T1000 (cell line): ENCODE results near the gene FNDC3B.

Source experiments
- DNase-seq: peaks from one replicate; lab custom pipeline; 2025; ENCODE audit warnings: mixed read lengths; lab: John Stamatoyannopoulos, UW

The FNDC3B gene

GRCh38 chr3:172369590-172370259 lies 330.3 kb downstream of the FNDC3B start:
- DNase-seq: no peak

DNA sequence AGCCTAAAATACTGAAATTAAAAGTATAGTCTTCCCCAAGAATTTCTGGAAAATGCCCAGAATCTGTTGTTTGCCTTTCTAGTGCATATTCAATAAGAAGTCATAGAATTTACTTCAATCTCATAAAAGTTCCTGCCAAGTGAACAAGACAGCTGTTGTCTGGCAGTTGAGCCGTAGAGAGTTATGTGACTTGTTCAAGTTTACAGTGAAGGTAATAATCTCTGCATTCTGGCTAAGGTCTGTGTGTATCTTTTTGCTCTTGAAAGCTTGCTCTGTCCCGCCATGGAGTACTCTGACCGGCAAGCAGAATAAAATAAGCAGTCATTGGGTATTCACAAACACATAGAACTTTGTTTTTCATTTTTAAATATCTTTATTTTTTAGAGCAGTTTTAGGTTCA lies 331.0 kb downstream of the FNDC3B start:
- DNase-seq: no peak

DNA sequence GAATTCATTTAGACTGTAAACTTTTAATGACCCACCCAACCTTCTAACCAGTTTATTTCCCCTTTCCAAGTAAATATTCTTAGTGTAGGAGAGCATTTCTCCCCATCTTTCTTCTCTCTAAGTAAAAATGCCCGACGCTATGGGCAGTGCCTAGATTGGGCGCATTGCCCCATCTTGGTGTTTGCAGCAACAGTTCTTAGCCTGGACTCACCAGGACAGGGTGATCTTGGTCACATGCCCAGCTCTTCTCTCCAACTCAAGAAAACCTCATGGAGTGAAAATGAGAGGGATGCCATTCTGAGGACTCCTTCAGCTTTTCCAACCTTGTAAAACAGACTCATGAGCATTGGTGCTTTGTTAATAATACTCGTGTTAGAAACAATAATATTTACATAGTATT lies 332.2 kb downstream of the FNDC3B start:
- no peak for DNase-seq

- DNase-seq: no peak
Observed at GRCh38 chr3:172372895-172373294, 333.5 kb downstream of the FNDC3B start.

DNA sequence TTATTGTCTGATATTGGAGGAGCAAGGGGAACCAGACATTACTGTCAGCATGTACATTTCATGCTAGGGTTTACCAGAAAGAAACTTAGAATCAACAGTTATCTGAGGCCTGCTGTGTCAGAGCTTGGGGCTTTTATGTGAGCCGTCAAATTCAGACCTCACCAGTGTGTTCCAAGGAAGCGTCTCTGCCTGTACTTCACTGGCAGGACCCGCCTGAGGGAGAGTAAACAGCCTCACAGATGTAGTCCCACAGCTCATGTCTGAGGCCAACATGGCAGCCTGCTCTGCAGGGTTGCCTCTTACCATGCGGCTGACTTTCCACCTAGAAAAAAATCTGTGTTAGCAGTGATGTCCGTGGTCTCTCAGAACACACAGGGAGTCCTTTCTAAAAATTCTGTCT lies 334.5 kb downstream of the FNDC3B start:
- no peak for DNase-seq

DNA sequence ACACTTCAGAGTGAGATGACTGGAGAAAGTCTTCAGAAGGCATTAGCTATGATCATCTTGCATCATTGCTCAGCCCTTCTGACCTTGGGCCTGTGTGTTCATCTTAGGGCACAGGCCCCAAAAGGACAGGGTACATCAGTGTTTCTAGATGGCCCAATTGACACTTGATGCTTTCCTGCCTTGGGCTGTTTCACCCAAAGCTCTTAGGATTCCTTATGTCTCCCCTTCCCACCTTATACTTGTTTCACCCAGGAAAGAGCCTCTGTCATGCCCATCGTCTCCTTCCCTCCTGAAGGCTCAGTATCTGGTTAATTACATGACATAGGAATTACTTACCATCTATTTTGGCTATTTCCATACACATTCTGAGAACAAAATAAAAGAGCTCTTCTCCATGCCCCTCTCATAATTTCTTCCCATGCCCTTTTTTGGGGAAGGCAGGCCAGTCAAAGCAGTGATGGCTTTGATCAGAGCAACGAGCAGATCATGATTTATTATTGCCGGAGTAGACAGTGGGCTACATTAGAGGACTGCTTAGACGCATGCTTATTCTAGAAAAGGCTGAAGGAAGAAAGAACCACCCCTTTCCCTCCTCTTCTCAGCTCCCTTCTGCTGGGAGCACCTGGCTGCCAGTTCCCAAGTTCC lies 335.9 kb downstream of the FNDC3B start:
- DNase-seq: no peak

DNA sequence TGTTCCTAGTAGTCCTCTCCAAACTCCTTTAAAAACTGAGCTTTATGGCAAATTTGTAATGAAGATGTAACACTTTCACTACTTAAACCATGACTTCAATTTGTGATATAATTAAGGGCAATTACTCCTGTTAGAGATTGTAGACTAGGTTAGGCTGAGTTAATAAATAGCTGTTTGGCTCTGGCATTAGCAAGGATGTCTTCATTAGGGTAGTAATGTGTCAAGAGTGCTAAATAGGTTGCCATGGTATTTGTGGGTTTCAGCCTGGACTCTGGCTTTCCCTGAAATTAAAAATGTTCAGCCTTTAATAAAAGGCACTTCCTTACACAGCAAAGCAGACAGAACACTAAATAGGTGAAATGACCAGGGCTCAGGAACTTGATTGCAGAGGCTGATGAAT lies 337.0 kb downstream of the FNDC3B start:
- DNase-seq: no peak

DNA sequence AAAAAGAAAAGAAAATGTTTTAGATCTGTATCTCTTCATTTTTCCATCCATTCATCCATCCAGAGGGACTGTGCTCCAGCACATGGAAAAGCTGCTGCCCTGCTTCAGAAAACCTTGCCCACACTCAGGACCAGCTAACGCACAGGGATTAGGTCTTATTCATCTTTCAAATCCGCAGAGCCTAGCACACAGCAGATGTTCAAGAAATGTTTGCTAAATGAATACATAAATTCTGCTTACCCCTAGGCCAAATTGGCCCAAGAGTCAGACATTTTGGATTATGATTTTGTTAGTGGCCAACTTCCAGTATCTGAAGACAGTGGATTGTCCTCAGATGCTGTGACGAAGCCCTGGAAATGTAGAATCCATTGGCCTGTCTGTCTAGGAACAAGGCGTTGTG lies 337.5 kb downstream of the FNDC3B start:
- DNase-seq: no peak

- no peak for DNase-seq
Observed at GRCh38 chr3:172378439-172378838, 339.1 kb downstream of the FNDC3B start.

DNA sequence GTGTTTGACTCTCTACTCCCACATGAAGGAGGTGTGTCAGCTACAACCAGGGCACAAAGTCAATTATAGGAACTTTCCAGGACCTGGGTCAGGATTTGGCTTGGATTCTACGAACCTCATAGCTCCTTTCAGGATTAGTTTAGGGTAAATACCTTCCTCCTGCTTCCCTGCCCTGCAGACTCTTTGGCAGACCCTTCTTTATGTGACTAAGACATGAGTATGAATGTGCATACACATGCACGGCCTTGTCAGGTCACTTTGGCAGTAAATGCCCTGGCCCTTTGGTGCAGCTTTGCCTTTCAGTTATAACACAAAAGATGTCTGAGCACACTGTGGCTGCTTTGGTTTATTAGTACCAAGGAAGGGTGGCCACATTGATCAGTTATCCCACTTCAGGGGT lies 340.0 kb downstream of the FNDC3B start:
- no peak for DNase-seq

- DNase-seq: no peak
Observed at GRCh38 chr3:172380632-172381031, 341.3 kb downstream of the FNDC3B start.

DNA sequence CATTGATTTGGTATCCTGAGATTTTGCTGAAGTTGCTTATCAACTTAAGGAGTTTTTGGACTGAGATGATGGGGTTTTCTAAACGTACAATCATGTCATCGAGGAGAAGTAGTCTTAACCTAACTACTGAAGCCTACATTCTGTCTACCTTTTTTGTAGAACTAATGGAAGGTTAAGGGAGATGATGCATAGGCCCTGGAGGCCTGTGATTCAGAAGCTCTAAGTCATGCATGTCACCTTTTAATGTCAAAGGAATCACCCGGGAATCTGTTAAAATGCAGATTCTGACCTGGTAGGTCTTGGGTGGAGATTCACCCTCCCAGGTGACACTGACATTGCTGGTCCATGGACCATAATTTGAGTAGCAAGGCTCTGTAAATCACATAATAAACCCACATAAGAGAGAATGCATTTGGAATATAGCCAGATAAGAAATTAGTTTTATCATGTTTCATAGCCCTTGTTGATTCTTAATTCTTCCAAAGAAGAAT lies 344.0 kb downstream of the FNDC3B start:
- DNase-seq: no peak

DNA sequence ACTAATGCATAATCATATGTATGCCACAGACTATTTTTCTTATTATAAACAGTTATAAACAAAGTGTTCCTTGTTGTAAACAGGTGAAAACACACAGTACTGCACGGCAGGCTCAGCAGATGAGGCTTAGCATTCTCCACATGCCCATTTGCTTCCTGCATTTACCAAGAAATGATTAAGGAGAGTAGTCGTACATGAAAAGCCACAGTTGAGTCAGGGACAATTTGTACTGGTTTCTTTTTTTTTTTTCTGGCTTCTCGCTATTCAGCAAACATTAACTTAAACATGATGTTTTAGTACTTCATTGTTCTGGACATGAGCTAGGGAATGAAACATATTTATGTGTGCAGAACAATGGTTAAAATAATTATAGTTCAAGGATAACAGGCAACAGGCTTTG lies 345.5 kb downstream of the FNDC3B start:
- DNase-seq: no peak

GRCh38 chr3:172387728-172388127 lies 348.4 kb downstream of the FNDC3B start:
- DNase-seq: no peak

- no peak for DNase-seq
Observed at GRCh38 chr3:172388412-172389078, 349.2 kb downstream of the FNDC3B start.

DNA sequence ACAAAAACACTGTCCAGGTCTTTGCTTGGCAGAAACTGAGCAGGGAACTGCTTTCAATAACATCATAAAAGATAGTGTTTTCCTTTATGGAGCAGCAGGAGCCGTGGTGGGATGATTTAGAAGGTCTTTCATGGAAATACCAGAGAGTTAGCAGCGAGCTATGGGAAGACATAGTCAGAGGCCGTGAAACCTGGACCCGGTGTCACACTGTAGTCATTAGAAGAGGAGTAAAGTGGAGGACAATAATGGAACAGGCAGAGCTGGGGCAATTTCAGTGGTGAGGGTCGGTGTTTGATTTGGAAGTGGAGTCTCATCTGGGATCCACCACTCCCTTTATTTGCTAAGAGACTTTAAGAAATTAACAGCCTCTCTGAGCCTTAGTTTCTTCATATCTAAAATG lies 351.4 kb downstream of the FNDC3B start:
- DNase-seq: no peak

DNA sequence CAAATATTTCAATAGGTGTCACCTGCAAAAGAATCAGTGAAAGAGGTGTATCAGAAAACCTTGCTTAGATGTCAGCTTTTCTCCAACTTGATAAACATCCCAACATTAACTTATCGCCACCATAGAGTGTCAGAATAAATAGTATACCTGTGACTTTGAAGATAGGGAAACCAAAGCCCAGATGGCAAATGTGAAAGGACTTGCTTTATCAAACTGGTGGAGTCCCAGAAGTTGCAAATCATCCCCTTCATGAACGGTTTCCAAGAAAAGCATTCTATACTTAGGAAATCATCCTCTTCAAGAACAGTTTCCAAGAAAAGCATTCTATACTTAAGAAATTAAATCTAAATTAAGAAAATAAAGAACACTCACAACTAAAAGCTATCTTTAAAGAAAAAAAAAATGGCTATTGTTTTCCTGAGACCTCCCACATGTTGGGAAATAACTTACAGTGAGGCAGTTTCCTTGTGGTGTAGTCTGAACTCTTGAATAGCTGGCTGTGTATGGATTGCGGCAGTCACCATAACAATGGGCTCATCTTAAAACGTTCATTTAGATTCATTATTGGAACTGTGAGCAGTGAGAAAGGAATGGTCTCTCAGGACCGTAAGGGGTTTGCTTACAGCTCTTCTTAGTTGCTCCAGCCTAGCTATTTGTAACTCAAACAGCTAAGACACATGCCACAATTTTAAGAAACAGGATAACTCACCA lies 352.4 kb downstream of the FNDC3B start:
- no peak for DNase-seq

- no peak for DNase-seq
Observed at GRCh38 chr3:172394692-172395091, 355.3 kb downstream of the FNDC3B start.

- DNase-seq: no peak
Observed at GRCh38 chr3:172396400-172396799, 357.0 kb downstream of the FNDC3B start.

- DNase-seq: no peak
Observed at GRCh38 chr3:172397716-172398405, 358.5 kb downstream of the FNDC3B start.

DNA sequence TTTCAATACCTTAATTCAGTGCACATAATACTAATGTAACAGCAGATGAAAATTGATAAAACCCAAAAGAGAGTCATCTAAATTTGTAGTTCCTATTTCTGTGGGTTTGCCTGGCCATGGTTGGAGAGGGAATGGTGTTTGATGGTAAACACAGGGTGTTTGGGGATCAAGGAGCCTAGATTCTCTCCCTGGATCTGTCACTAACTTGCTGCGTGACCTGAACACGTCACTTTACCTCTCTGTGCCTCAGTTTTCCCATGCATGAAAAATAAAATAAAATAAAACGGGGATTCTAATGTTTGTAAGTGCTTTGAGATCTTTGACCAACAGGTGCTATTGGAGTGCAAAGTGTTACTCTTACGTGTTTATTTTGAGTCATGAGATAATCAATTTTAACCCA lies 359.1 kb downstream of the FNDC3B start:
- DNase-seq: no peak

- no peak for DNase-seq
Observed at GRCh38 chr3:172402090-172402489, 362.7 kb downstream of the FNDC3B start.
